HL-60 (cell line): ENCODE measurements around the gene SH3GL1.
A peak's percentile ranks its signal among the peaks of the same experiment; 100 is the strongest.

Source experiments
- GABPA ChIP-seq: IDR thresholded peaks from 2 replicates; pipeline ENCODE4 v1.6.1; 2012; ENCODE audit warnings: low read depth
- POLR2AphosphoS5 ChIP-seq: IDR thresholded peaks from 2 replicates; pipeline ENCODE4 v1.6.1; 2012; ENCODE audit warnings: low read depth
- REST ChIP-seq: IDR thresholded peaks from 2 replicates; pipeline ENCODE4 v1.6.1; 2012; ENCODE audit warnings: low read depth; ENCODE audit not compliant: insufficient replicate concordance
- SPI1 ChIP-seq: IDR thresholded peaks from 2 replicates; pipeline ENCODE4 v1.6.1; 2012; ENCODE audit warnings: low read depth, mild to moderate bottlenecking, borderline replicate concordance
- TF ChIP-seq, protein P1 (sequence below): IDR thresholded peaks from one replicate; pipeline ENCODE4 v1.5.1; 2011; ENCODE audit warnings: low read length, control low read depth, inconsistent platforms; ENCODE audit not compliant: insufficient read depth

GRCh38 chr19:4403005-4403761 is 2.8 kb upstream of the SH3GL1 start:
- TF ChIP-seq, protein P1, sequence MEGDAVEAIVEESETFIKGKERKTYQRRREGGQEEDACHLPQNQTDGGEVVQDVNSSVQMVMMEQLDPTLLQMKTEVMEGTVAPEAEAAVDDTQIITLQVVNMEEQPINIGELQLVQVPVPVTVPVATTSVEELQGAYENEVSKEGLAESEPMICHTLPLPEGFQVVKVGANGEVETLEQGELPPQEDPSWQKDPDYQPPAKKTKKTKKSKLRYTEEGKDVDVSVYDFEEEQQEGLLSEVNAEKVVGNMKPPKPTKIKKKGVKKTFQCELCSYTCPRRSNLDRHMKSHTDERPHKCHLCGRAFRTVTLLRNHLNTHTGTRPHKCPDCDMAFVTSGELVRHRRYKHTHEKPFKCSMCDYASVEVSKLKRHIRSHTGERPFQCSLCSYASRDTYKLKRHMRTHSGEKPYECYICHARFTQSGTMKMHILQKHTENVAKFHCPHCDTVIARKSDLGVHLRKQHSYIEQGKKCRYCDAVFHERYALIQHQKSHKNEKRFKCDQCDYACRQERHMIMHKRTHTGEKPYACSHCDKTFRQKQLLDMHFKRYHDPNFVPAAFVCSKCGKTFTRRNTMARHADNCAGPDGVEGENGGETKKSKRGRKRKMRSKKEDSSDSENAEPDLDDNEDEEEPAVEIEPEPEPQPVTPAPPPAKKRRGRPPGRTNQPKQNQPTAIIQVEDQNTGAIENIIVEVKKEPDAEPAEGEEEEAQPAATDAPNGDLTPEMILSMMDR, result no peak
- no peak for TF ChIP-seq GABPA
- TF ChIP-seq POLR2AphosphoS5, result peak; percentile 50
- no peak for TF ChIP-seq REST
- no peak for TF ChIP-seq SPI1
